GM12878 (cell line): ENCODE results near the gene EIF5. TPM values are rescaled to one million over a fixed set of nuclear protein-coding genes. Genes with fewer than 3 reads are reported as not detected.
A peak's percentile ranks its signal among the peaks of the same experiment; 100 is the strongest.

Source experiments
- ATAC-seq: fragments of 200-7000 bp; cut with Tn5 transposase; 3 replicates; pipeline ENCODE4 v1.9.1; 2020; ENCODE audit warnings: mild to moderate bottlenecking, moderate library complexity
- BruUV-seq: library from RNA; stranded (reverse); fragments of 400-500 nt; replicated peaks from 2 replicates; lab custom pipeline; 2021; lab: Mats Ljungman, UMichigan
- CTCF ChIA-PET: fragments of 300-600 bp; sonication (Branson Sonifier 250); formaldehyde crosslinking; extraction: SDS; loops from one replicate; lab custom pipeline; 2021; ENCODE audit warnings: inconsistent platforms; lab: Yijun Ruan, JAX
- POLR2A ChIA-PET: fragments of 350-600 bp; formaldehyde crosslinking; extraction: SDS; loops from one replicate; lab custom pipeline; 2021; ENCODE audit warnings: inconsistent platforms; lab: Charles Lee
- RAD21 ChIA-PET: fragments of 300-600 bp; sonication (Branson Sonifier 250); formaldehyde crosslinking; loops from one replicate; lab custom pipeline; 2023; ENCODE audit warnings: antibody characterized with exemption; ENCODE audit not compliant: unreplicated experiment; lab: Charles Lee
- SMC1A ChIA-PET: fragments of 300-600 bp; sonication (Branson Sonifier 250); formaldehyde crosslinking; loops from one replicate; lab custom pipeline; 2023; ENCODE audit not compliant: unreplicated experiment, uncharacterized antibody; lab: Charles Lee
- DNase-seq: peaks from one replicate; pipeline ENCODE4 v3.0.0-alpha.2; 2011; ENCODE audit warnings: low read depth, low spot score
- FAIRE-seq: peaks from 3 replicates; lab custom pipeline; 2011; peaks lifted over from hg19 to GRCh38; lab: Jason Lieb, UNC
- H2AFZ ChIP-seq: 2 replicates; pipeline ENCODE4 v1.6.0; 2011; ENCODE audit warnings: low read depth, low read length, control low read depth; ENCODE audit not compliant: control insufficient read depth
- H3K27ac ChIP-seq: 2 replicates; pipeline ENCODE4 v1.5.1; 2011; ENCODE audit warnings: control low read depth; ENCODE audit not compliant: control insufficient read depth, insufficient read depth
- H3K27me3 ChIP-seq, 2 experiments: replicated peaks in 1 of 2; 2 replicates each; pipeline versions ENCODE4 v1.6.0 to v1.6.1; 2011; ENCODE audit warnings: low read length in 1 of 2; ENCODE audit not compliant: control insufficient read depth in 2 of 2, insufficient read depth in 2 of 2
- H3K36me3 ChIP-seq, 2 experiments: 2 replicates each; pipeline ENCODE4 v1.5.1; 2011; ENCODE audit warnings: low read length in 1 of 2; ENCODE audit not compliant: control insufficient read depth in 2 of 2, insufficient read depth in 2 of 2
- H3K4me1 ChIP-seq: 2 replicates; pipeline ENCODE4 v1.6.1; 2011; ENCODE audit warnings: mild to moderate bottlenecking, low read length, moderate library complexity, mixed read lengths; ENCODE audit not compliant: control insufficient read depth, insufficient read depth
- H3K4me2 ChIP-seq: 2 replicates; pipeline ENCODE4 v1.6.0; 2011; ENCODE audit warnings: control low read depth; ENCODE audit not compliant: control insufficient read depth, insufficient read depth
- H3K4me3 ChIP-seq: fragments of 200-600 bp; sonication (generic); 2 replicates; pipeline ENCODE4 v1.5.1; 2016
- H3K79me2 ChIP-seq: 2 replicates; pipeline ENCODE4 v1.6.0; 2011; ENCODE audit warnings: low read length; ENCODE audit not compliant: control insufficient read depth, insufficient read depth
- H3K9ac ChIP-seq: 2 replicates; pipeline ENCODE4 v1.8.0; 2011; ENCODE audit warnings: low read length, control low read depth, mixed read lengths; ENCODE audit not compliant: control insufficient read depth, insufficient read depth
- H3K9me3 ChIP-seq: replicated peaks from 3 replicates; pipeline ENCODE4 v1.5.1; 2011; ENCODE audit warnings: mild to moderate bottlenecking, low read length; ENCODE audit not compliant: control insufficient read depth, insufficient read depth
- H4K20me1 ChIP-seq: 2 replicates; pipeline ENCODE4 v1.6.0; 2011; ENCODE audit not compliant: control insufficient read depth, insufficient read depth
- CHD4 ChIP-seq: fragments of 200-600 bp; sonication (generic); IDR thresholded peaks from 2 replicates; pipeline ENCODE4 v1.6.1; 2016; ENCODE audit warnings: mild to moderate bottlenecking
- DPF2 ChIP-seq: fragments of 450-650 bp; IDR thresholded peaks from 2 replicates; pipeline ENCODE4 v1.6.1; 2017; ENCODE audit warnings: mild to moderate bottlenecking
- EP300 ChIP-seq, 2 experiments: fragments of 150-350 bp in 1 of 2; IDR thresholded peaks; 2 replicates each; pipeline ENCODE4 v1.6.1; 2011 to 2012; ENCODE audit warnings: low read depth in 2 of 2, low read length in 2 of 2, borderline replicate concordance in 1 of 2, improper control_type of control experiment in 1 of 2, inconsistent platforms in 1 of 2; ENCODE audit not compliant: control insufficient read depth in 1 of 2
- MYC ChIP-seq: IDR thresholded peaks from 2 replicates; pipeline ENCODE4 v1.6.1; 2011; ENCODE audit warnings: mild to moderate bottlenecking, low read length, moderate library complexity, inconsistent platforms; ENCODE audit not compliant: insufficient read depth, insufficient replicate concordance, insufficient read length, severe bottlenecking
- NR2F1 ChIP-seq: fragments of 450-650 bp; conservative IDR thresholded peaks from 2 replicates; pipeline ENCODE4 v1.6.1; 2017; ENCODE audit warnings: mild to moderate bottlenecking
- SKIL ChIP-seq: fragments of 450-650 bp; IDR thresholded peaks from 2 replicates; pipeline ENCODE4 v1.6.1; 2017; ENCODE audit warnings: mild to moderate bottlenecking, low read depth, inconsistent platforms; ENCODE audit not compliant: poor library complexity, severe bottlenecking
- SMAD5 ChIP-seq: IDR thresholded peaks from 2 replicates; pipeline ENCODE4 v1.6.1; 2016; ENCODE audit warnings: antibody characterized with exemption, low read depth
- ZNF207 ChIP-seq: fragments of 450-650 bp; IDR thresholded peaks from 2 replicates; pipeline ENCODE4 v1.6.1; 2014; ENCODE audit warnings: antibody characterized with exemption, mild to moderate bottlenecking, borderline replicate concordance
- ZZZ3 ChIP-seq: IDR thresholded peaks from 2 replicates; pipeline ENCODE4 v1.6.1; 2011; ENCODE audit warnings: low read depth; ENCODE audit not compliant: control insufficient read depth, insufficient read length
- WGBS: methylation state at CpG from one replicate; pipeline ENCODE4 v1.1.6; 2016; ENCODE audit warnings: low lambda C conversion rate; ENCODE audit not compliant: insufficient replicate concordance, insufficient coverage; ENCODE audit errors: missing lambda C conversion rate; 5-methylcytosine and 5-hydroxymethylcytosine counted together
- in situ Hi-C: fragments of 300-500 bp; cut with MboI; formaldehyde crosslinking; loops from 9 replicates; pipeline ENCODE4 v1.14.3; 2018; ENCODE audit warnings: mixed read lengths
- intact Hi-C: fragments of 100-400 bp; cut with micrococcal nuclease; formaldehyde crosslinking; loops from one replicate; pipeline ENCODE4 v1.14.2; 2022; ENCODE audit not compliant: unreplicated experiment
- polyA plus RNA-seq, 11 experiments: library from polyadenylated mRNA; depleted of rRNA in 4 of 11; unstranded in 6 of 11; stranded (reverse) in 5 of 11; fragments of >200 nt; fragmentation: Nextera tagmentation in 4 of 11; fragmentation: Illumina TruSeq in 1 of 11; extraction: Ambion mirVana in 4 of 11; extraction: Trizol in 1 of 11; gene quantifications; 1 replicate in 1 of 11; 2 replicates in 10 of 11; pipeline versions ENCODE4 v1.2.1 to v1.2.3, GENCODE V29; 2011 to 2016; ENCODE audit warnings: inconsistent platforms in 2 of 11, missing spikeins in 2 of 11, low read depth in 1 of 11
- total RNA-seq, 4 experiments: library from RNA; depleted of rRNA in 3 of 4; stranded (reverse); fragments of >200 nt in 3 of 4; fragmentation: Illumina TruSeq in 1 of 4; extraction: Trizol in 1 of 4; gene quantifications; 2 replicates each; pipeline versions ENCODE4 v1.2.1 to v1.2.3, GENCODE V29; 2013 to 2021
- TF ChIP-seq, protein P1 (sequence below): fragments of 450-650 bp; IDR thresholded peaks from 2 replicates; pipeline ENCODE4 v1.6.1; 2014; ENCODE audit warnings: mild to moderate bottlenecking
- TF ChIP-seq, protein P2 (sequence below): IDR thresholded peaks from 2 replicates; pipeline ENCODE4 v1.6.1; 2011; ENCODE audit warnings: low read depth, low read length, improper control_type of control experiment, borderline replicate concordance
- TF ChIP-seq, protein P3 (sequence below): fragments of 450-650 bp; formaldehyde crosslinking; IDR thresholded peaks from 2 replicates; pipeline ENCODE4 v1.5.0; 2022; ENCODE audit warnings: mild to moderate bottlenecking, missing genetic modification characterization

EIF5 gene
- total and polyA plus RNA-seq, 10 of the 15 experiments (the other 5 are each of a cell fraction or from before 2014, with no cell fraction given) = 51.2 to 360 (median 115) TPM

- H3K4me3 ChIP-seq = no peak overlapping the region
- DNase-seq = no peak
- H3K9ac ChIP-seq = no peak overlapping the region
- intact Hi-C loops (no loop called here), in situ Hi-C loops (no loop called here)
- no TSS peak for BruUV-seq
- POLR2A ChIA-PET = interaction anchor here (0.6 to 1.4 kb wide), 4 partner anchors 37 to 112 kb away, joined by 3 to 7 read pairs (median 4); partner anchors contain the start of gene EIF5
- H3K4me2 ChIP-seq = no peak overlapping the region; the same call in 1 of the 2 replicates
- peaks cover 22% of the 10 kb centered on the region for H3K4me1 ChIP-seq
- SMC1A ChIA-PET = interaction anchor here (0.8 to 4.3 kb wide), 14 partner anchors 10 to 696 kb away, joined by 3 to 22 read pairs (median 4); no protein-coding TSS in a partner anchor
- peak; percentile 68 for ATAC-seq
- H3K27ac ChIP-seq = no peak overlapping the region
- H4K20me1 ChIP-seq = peaks cover 6% of the 10 kb centered on the region
- CTCF ChIA-PET = interaction anchor here (0.5 to 6.0 kb wide), 31 partner anchors 11 to 866 kb away, joined by 3 to 99 read pairs (median 5); partner anchors contain the start of gene EIF5
- RAD21 ChIA-PET = interaction anchor here (0.7 to 2.5 kb wide), 10 partner anchors 24 to 285 kb away, joined by 3 to 12 read pairs (median 4); partner anchors contain the start of gene EIF5
- H2AFZ ChIP-seq = no peak overlapping the region
- no peaks in the 10 kb centered on the region for H3K27me3 ChIP-seq
- no peaks in the 10 kb centered on the region for H3K36me3 ChIP-seq
- 0% methylated on average over 4 of the region's 4 CpGs for WGBS
- FAIRE-seq = no peak
- H3K79me2 ChIP-seq = peaks cover 89% of the 10 kb centered on the region
- no peaks in the 10 kb centered on the region for H3K9me3 ChIP-seq
- TF ChIP-seq ZZZ3 (no peak), DPF2 (no peak), EP300 (IDR thresholded peaks at IDR 0.05; ENCODE audit: borderline replicate concordance in 1 of 2, control insufficient read depth in 1 of 2, low read depth in 2 of 2, low read length in 2 of 2) (no peak), SMAD5 (no peak), SKIL (peak; percentile 28), NR2F1 (no peak), CHD4 (no peak), MYC (no peak), ZNF207 (no peak)
- TF ChIP-seq, protein P1, sequence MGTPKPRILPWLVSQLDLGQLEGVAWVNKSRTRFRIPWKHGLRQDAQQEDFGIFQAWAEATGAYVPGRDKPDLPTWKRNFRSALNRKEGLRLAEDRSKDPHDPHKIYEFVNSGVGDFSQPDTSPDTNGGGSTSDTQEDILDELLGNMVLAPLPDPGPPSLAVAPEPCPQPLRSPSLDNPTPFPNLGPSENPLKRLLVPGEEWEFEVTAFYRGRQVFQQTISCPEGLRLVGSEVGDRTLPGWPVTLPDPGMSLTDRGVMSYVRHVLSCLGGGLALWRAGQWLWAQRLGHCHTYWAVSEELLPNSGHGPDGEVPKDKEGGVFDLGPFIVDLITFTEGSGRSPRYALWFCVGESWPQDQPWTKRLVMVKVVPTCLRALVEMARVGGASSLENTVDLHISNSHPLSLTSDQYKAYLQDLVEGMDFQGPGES = no peak
- TF ChIP-seq, protein P2, sequence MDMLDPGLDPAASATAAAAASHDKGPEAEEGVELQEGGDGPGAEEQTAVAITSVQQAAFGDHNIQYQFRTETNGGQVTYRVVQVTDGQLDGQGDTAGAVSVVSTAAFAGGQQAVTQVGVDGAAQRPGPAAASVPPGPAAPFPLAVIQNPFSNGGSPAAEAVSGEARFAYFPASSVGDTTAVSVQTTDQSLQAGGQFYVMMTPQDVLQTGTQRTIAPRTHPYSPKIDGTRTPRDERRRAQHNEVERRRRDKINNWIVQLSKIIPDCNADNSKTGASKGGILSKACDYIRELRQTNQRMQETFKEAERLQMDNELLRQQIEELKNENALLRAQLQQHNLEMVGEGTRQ = no peak
- TF ChIP-seq, protein P3, sequence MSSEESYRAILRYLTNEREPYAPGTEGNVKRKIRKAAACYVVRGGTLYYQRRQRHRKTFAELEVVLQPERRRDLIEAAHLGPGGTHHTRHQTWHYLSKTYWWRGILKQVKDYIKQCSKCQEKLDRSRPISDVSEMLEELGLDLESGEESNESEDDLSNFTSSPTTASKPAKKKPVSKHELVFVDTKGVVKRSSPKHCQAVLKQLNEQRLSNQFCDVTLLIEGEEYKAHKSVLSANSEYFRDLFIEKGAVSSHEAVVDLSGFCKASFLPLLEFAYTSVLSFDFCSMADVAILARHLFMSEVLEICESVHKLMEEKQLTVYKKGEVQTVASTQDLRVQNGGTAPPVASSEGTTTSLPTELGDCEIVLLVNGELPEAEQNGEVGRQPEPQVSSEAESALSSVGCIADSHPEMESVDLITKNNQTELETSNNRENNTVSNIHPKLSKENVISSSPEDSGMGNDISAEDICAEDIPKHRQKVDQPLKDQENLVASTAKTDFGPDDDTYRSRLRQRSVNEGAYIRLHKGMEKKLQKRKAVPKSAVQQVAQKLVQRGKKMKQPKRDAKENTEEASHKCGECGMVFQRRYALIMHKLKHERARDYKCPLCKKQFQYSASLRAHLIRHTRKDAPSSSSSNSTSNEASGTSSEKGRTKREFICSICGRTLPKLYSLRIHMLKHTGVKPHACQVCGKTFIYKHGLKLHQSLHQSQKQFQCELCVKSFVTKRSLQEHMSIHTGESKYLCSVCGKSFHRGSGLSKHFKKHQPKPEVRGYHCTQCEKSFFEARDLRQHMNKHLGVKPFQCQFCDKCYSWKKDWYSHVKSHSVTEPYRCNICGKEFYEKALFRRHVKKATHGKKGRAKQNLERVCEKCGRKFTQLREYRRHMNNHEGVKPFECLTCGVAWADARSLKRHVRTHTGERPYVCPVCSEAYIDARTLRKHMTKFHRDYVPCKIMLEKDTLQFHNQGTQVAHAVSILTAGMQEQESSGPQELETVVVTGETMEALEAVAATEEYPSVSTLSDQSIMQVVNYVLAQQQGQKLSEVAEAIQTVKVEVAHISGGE (CRISPR knock-in tag) = no peak
Measured at GRCh38 chr14:103391048-103391447, 57.0 kb downstream of the EIF5 start.
